ENCODE results near the gene IGSF3.

- no peak for TF ChIP-seq CTCF (IDR thresholded peaks at IDR 0.05; ENCODE audit: poor library complexity)
- no peak for TF ChIP-seq EZH2 (IDR thresholded peaks at IDR 0.05; ENCODE audit: borderline replicate concordance)
- no peak for TF ChIP-seq EZH2phosphoT487 (IDR thresholded peaks at IDR 0.05; ENCODE audit: low read depth, severe bottlenecking, unreplicated experiment)
Measured at GRCh38 chr1:116666187-116667077, 1.1 kb downstream of the IGSF3 start.
